Activated CD8-positive, alpha-beta memory T cell treated with anti-CD3 and anti-CD28 coated beads for 1 hour (primary cell): ENCODE data around the gene C6orf15.

ENCODE experiments used
- DNase-seq, 2 donors: peaks; one replicate each; pipeline ENCODE4 v3.0.0-alpha.2; 2020; ENCODE audit warnings: low read depth in 1 of 2; ENCODE audit errors: extremely low read depth in 1 of 2

Gene C6orf15

DNA sequence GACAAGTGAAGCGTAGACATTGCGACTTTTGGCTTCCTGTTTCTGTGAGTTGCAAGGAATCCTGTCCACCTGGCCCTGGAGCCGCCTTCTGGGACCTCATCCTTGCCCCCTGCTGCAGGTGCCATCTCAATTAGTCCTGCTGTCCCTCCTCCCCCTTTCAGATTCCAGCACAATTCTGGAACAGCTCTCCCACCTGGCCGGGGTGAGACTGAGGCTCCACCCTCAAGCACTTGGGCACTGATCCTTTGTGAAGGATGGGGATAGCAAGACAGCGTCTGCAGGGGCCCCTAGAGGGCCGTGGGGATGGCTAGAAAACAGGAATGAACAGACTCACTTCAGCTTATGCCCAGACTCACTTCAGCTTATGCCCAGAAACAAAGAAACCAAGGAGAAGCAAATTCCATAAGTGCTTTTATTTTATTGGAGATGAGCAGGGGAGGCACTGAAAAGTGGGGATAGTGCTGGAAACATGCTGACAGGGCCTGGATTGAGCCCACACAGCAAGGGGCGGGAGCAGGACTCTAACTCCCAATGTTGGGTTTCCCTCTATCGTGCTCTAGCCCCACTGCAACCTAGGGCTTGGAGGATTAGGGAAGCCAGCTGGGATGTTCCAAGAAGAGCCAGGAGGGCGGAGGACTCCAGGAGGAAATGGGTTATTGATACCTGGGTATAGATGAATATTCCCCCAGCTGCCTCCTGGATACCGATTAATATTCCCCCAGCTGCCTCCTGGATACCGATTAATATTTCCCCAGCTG is 1.4 kb downstream of the C6orf15 start:
- no peak for DNase-seq

DNA sequence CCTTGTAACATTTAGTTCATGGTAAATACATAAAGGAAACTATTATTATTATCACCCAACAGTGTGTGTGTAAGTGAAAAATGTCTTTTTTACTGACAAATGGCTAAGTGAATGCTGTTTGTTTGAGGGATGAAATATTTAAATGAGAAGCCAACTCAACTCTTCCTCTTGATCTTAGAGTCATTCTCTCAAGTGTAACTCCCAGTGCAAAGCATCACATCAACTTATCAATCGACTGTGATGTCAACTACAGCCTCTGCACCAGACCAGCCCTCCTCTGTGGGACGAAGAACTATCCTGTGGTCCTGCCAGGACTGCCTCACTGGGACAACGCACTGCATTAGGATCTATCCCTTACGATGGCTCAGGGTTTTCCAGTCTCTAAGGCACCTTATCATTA is 5.3 kb downstream of the C6orf15 start:
- DNase-seq: no peak

DNA sequence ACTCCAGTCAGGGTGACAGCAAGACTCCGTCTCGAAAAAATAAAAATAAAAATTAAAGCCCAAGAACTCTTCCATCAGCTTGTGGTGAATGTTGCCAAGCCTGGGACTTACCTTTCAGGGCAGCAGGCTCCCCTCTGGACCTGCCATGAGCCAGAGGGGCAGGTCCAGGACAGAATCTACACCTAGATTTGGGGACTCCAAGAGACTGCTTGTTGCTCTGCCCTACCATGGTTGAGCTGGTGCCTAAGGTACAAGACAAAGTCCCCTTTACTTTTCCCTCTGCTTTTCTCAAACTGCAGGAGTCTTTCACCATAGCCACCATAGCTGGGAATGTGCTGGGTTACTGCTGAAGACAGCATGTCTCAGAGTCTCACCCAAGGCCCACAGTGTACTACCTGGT is 9.2 kb downstream of the C6orf15 start:
- DNase-seq: no peak

DNA sequence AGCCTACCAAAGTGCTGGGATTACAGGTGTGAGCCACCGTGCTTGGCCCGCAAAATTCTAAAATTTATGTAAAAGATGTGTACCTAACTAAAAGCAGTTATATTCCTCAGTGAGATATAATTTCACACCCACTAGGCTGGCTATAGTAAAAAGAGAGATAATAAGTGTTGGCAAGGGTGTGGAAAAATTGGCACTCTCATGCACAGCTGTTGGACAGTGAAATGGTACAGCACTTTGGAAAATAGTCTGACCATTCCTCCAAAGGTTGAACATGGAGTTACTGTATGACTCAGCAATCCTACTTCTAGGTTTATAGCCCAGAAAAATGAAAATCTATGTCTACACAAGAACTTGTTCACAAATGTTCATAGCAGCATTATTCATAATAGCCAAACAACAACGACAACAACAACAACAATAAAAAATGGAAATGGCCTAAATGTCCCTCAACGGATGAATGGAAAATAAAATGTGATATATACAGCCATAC is 13.9 kb downstream of the C6orf15 start:
- no peak for DNase-seq

DNA sequence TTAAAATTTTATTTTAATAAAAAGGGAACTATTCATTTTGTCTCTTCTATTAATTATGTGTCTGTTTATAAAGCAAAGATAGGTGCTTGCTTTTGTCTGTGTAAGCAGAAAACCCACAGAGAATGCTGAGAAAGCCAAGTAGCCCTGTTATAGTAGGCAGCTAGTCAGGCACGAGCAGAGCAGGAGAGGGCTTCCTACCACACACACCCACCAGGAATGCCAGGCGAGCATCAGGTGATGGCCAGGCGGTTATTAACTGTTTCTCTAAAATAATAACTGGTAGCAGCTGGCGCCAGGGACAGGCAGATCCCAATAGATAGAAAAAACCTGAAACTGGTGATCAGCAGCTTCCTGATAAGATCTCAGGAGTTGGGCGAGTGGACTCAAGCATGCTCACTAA is 15.7 kb downstream of the C6orf15 start:
- DNase-seq: no peak

DNA sequence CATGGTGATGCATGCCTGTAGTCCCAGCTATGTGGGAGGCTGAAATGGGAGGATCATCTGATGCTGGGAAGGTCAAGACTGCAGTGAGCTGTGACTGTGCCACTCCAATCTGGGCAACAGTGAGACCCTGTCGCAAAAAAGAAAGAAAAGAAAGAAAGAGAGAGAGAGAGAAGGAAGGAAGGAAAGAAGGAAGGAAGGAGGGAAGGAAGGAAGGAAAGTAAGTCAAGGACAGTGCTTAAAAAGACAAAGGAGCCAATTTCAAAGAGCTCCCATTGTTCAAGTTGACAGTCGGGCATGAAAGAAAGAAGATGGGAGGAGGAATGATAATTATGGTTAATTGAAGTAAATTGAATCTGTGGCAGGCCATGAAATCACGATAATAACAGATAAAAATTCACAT is 16.2 kb downstream of the C6orf15 start:
- no peak for DNase-seq

DNA sequence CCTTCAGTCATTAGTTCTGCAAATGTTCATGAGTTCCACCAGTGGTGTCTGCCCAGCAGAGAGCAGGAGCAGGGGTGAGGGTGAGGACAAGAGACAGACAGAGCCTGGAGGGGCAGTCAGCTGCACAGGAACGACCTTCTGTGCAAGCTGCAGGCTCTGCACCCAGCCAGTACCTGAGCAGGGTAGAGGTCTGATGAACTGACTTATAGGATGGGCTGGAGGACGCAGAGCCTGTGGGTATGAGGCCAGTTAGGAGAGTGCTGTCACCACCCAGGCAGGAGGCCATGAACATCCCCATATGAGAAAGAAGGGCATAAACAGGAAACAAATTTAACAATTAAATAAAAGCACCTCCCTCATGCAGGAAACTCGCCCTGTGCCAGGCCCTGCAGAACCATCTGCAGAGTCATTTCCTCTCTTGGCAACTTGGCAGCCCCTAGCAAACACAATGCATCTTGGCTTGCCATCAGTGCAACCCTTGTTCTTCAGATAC is 17.9 kb downstream of the C6orf15 start:
- peak in 1 of 2 donors; percentile 5 for DNase-seq

DNA sequence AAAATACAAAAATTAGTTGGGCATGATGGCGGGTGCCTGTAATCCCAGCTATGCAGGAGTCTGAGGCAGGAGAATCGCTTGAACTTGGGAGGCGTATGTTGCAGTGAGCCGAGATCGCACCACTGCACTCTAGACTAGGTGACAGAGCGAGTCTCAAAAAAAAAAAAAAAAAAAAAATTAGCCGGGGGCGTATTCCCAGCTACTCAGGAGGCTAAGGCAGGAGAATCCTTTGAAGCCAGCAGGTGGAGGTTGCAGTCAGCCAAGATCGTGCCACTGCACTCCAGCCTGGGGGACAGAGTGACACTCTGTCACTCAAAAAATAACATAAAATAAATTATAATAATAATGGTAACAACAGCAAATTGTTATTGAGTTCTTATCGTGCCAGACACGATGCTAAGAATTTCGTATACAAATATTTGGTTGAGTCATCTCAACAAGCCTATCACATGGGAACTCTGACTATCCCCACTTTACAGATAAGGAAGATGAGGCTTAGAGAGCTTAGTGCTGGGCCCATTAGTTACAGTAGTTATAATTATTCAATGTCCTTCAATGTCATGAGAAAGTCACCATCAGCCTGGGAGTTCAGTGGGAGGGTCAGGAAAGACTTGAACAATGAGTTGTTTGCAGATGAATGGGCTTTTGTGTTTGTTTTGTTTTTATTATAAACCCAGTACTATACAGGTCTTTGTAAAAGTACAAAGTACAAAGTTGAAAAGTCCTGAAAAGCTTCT is 19.4 kb downstream of the C6orf15 start:
- DNase-seq: no peak

DNA sequence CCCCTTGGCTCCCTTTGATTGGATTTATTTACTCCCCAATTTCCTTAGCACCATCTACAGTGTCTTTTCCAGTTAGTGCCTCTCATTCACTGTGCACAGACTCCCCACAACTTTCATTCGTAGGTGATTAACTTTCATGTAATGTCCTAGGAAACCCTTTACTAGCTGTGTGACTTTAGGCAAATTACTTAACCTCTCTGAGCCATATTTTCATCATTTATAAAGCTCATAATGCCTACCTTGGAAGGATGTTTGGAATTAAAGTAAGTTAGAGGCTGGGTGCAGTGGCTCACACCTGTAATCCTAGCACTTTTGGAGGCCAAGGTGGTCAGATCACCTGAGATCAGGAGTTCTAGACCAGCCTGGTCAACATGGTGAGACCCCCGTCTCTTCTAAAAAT is 20.1 kb downstream of the C6orf15 start:
- no peak for DNase-seq

DNA sequence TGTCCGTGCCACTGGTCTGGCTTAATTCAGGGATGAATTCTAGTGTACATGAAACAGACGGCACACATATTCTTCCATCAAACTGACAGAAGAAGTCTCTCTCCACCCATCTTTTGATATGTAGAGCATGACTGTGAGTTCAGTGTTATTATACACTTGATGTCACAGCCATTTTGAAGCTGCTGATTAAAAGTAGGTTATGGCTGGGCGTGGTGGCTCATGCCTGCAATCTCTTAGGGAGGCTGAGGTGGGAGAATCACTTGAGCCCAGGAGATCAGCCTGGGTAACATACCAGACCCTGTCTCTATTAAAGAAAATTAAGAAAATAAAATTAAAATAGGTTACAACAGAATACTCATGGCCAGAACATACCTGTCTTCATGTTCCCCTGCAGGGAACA is 20.7 kb downstream of the C6orf15 start:
- no peak for DNase-seq

DNA sequence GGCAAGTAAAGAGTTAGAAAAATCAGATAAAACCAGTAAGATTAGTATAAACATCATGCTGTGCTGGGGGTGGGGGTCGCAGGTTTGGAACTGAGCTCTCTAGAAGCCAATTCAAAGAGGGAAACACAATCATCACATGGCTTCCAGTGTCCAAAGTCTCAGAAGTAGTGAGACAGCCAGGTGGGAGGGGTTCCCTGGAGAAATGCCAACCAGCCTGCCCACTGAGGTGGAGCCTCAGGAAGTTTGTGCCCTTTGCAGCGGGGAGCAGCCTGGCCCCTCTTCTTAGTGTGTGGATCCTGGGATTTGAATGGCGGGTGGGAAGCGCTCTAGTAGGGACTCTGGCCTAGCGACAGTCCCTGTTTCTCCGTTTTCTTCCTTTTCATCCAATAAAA is 21.4 kb downstream of the C6orf15 start:
- DNase-seq: no peak

DNA sequence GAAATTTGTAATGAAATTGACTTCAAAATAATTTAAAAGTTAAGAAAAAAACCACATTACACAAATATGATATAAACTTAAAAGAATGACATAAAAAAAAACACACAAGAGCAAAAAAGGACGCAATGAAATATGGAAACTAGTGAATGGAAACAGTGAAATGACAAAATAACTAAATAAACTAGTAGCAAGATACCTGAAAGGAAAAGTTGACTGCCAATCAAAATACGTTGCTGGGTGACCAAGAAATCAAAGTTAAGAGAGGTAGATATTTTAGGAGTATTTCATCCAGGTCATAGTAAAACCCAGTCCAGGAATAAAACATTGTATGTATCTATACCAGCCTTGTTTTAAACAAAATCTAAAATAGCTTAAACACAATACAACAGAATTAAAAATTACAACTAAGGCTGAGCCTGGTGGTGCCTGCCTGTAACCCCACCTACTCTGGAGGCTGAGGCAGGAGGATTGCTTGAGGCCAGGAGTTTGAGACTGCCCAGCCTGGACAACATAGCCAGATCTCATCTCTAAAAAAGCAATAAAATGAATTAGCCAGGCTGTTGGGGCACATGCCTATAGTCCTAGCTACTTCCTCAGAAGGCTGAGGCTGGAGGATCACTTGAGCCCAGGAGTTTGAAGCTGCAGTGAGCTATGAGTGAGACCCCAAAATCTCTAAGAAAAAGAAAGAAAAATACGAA is 22.0 kb downstream of the C6orf15 start:
- DNase-seq: no peak

DNA sequence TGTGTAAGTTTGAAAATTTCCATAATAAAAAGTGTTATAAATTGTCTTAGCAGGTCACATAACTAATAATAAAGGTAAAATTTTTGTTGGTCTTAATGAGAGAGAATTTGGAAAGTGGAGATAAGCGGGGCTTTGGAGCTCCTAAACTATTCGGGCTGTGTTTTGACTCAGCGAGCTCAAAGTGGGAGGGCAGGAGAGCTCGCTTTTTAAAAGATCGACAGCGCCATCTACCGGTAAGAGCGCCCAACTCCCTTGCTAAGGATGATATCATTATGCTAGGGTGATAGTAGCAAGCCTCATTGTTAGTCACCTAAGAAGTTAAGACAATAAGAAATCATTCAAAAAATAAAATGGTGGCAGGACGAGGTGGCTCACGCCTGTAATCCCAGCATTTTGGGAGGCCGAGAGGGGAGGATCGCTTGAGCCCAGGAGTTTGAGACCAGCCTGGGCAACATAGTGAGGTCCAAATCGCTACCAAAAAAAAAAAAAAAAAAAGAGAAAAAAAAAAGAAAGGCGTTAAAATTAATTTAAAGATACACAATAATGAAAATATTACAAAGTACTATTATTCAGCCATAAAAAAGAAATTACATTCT is 24.8 kb downstream of the C6orf15 start:
- peak; percentile 73 to 81 for DNase-seq

DNA sequence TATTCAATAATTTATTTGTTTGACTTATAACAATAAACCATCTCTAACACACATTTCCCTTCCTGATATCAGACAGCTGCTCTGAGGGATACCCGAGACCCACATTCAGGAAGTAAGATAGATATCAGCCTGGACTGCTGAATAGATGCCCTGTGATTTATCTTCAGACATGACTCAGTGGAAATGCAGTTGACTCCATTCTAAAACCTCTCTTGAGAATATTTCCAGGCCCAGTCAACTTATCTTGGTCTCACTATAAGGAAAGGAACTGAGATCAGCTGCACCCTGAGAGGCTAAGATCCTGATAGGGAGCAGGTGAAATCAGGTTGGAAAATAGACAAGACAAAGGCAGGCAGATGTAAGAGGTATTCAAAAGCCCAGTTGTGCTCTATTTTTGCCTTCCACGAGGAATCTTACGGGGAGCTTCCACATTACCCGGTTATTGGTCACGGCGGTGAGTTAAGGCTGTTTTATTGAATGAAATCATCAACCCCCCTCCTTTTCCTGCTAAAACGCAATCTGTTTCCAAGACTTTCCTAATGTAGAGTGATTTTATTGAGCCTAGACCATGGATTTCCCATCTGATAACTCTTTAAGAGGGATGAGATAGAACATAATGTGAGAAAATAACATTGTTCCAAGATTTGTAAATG is 25.5 kb downstream of the C6orf15 start:
- DNase-seq: no peak

DNA sequence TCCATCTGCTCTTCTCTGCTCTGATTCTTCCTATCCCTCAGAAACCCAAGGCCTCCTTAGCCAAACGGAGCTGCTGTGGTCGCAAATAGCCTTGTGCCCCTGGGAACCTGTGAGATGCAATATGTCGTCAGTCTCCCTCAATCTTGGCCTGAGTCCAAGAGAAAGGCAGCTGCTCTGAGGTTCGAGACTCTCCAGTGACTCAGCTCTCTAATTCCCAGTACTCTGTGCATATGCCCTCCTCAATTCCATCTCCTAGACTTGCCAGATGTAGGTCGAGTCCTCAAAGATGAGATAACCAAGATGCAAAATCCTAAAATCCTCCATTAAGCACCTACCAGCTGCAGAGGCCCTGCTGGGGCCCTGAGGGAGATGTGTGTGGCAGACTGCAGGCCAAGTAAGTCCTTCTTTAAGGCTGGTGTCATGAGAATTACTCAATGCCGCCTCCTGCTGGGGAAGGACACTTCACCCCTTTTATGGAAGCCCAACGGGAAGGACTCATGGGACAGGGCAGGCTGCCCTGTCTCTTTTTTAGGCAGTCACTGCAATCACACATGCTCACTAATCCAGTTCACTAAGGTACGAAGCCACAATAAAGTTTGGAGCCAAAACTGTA is 28.5 kb downstream of the C6orf15 start:
- no peak for DNase-seq

DNA sequence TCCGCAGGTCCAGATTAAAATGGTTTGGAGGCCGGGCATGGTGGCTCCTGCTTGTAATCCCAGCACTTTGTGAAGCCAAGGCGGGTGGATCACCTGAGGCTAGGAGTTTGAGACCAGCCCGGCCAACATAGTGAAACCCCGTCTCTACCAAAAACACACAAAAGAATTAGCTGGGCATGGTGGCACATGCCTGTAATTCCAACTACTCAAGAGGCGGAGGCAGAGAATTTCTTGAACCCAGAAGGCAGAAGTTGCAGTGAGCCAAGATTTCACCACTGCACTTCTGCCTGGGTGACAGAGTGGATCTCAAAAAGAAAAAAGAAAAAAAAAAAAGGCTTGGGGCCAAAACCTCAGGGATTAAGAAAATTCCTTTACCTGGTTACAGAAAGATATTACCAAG is 30.5 kb downstream of the C6orf15 start:
- DNase-seq: no peak

DNA sequence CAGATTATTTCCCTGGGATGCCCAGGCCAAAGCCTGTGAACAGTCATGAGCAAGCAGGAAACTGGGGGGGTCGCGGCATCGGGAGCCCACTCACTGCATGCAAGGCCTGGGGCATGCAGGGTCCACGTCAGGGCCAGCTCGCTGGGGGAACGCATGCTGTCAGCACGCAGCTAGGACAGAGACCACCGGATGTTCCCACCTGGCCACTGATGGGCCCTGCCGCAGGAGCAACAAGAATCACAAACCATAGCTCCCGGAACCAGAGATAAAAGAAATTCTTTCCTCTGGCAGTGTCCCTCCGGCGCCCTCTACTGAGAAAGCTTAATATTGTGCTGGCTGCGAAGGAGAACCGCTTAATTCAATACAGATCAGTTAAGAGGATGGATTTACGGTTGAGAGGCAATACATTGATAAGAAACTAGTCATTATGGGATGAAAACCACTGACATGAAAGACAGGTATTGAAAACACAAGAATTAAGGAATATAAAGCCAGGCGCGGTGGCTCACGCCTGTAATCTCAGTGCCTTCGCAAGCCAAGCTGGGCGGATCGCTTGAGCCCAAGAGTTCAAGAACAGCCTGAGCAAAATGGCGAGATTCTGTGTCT is 32.6 kb downstream of the C6orf15 start:
- peak in 1 of 2 donors; percentile 38 for DNase-seq

DNA sequence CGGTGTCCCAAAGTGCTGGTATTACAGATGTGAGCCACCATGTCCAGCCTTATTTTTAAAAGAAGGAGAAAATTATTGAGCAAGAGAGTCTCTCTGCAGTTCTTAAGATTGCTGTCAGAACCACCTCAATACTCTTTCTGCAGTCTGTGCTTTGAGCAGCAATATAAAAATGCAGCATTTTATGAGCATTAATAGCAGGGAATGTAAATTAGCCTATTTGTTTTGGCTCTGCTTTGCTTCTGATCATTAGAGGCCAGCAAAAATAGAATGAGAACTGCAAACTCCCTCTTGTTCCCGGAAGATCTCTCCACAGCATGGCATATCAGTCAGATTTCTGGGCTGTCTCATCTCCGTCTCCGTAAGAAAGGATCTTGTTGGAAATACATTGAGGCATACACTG is 35.8 kb downstream of the C6orf15 start:
- DNase-seq: no peak

DNA sequence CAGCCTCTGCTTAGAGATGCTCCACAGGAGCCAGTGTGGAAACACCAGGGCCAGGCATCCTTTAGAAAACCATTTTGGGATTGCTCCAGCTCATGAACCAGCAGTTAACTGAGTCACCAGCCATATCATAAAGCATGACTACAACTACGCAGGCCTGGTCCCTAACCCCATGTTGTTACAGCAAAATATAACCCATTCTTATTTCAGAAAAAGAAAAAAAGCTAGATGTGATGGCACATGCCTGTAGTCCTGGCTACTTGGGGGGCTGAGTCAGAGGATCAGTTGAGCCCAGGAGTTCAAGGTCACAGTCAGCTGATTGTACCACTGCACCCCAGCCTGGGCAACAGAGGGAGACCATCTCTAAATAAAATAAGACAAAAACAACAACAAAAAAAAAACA is 36.8 kb downstream of the C6orf15 start:
- DNase-seq: no peak

DNA sequence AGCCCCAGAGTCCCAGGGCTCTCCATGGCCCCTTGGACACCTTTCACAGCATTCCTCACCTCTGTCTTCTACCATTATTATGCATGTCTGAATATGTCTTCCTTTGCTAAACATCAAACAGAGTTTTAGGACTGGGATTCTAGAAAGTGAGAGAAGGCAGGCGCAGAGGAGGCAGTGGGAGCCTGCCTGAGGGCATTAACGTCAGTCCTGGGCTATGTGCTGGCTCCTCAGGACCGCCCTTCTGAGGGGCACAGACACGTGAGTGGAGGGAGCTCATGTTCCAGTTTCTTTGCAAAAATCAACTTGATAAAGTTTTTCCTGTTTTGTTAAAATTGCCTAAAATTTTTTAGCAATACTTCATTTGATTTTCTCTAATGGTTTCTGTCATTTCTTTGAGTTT is 38.0 kb downstream of the C6orf15 start:
- DNase-seq: no peak
